A673 (cell line): ENCODE data around the gene MEGF11. TPM values are rescaled to one million over a fixed set of nuclear protein-coding genes. Genes with fewer than 3 reads are reported as not detected.

Experiments
- BruUV-seq: library from RNA; stranded (reverse); fragments of 400-500 nt; replicated peaks from 2 replicates; lab custom pipeline; 2021; lab: Mats Ljungman, UMichigan
- CTCF ChIA-PET: fragments of 300-600 bp; sonication (Branson Sonifier 250); formaldehyde crosslinking; loops from one replicate; lab custom pipeline; 2022; ENCODE audit warnings: antibody characterized with exemption; lab: Charles Lee
- POLR2A ChIA-PET: fragments of 300-600 bp; sonication (Branson Sonifier 250); formaldehyde crosslinking; loops from one replicate; lab custom pipeline; 2022; ENCODE audit warnings: antibody characterized with exemption; ENCODE audit not compliant: low non-redundant PET; lab: Charles Lee
- DNase-seq: peaks from one replicate; pipeline ENCODE4 v3.0.0-alpha.2; 2015; ENCODE audit warnings: low spot score
- H3K27ac ChIP-seq: fragments of 200-600 bp; sonication (generic); 2 replicates; pipeline ENCODE4 v1.5.1; 2016; ENCODE audit warnings: mixed run types, low read depth, mild to moderate bottlenecking, mixed read lengths, antibody characterized with exemption, low read length; ENCODE audit not compliant: poor library complexity, severe bottlenecking
- H3K27me3 ChIP-seq: fragments of 200-600 bp; sonication (generic); replicated peaks from 2 replicates; pipeline ENCODE4 v1.6.1; 2017; ENCODE audit warnings: mixed run types, low read depth, mild to moderate bottlenecking, mixed read lengths, antibody characterized with exemption, low read length; ENCODE audit not compliant: insufficient read depth, poor library complexity
- H3K36me3 ChIP-seq: fragments of 200-600 bp; sonication (generic); 2 replicates; pipeline ENCODE4 v1.6.1; 2016; ENCODE audit warnings: mixed run types, mild to moderate bottlenecking, mixed read lengths, antibody characterized with exemption, low read length; ENCODE audit not compliant: insufficient read depth, poor library complexity, severe bottlenecking
- H3K4me1 ChIP-seq: fragments of 200-600 bp; sonication (generic); 2 replicates; pipeline ENCODE4 v1.6.1; 2017; ENCODE audit warnings: mixed run types, mild to moderate bottlenecking, mixed read lengths, antibody characterized with exemption, low read length; ENCODE audit not compliant: insufficient read depth, poor library complexity, severe bottlenecking
- H3K4me3 ChIP-seq: fragments of 200-600 bp; sonication (generic); 2 replicates; pipeline ENCODE4 v1.5.1; 2016; ENCODE audit warnings: low read depth, mixed run types, mild to moderate bottlenecking, mixed read lengths, low read length; ENCODE audit not compliant: poor library complexity, severe bottlenecking
- H3K9me3 ChIP-seq: fragments of 200-600 bp; sonication (generic); 2 replicates; pipeline ENCODE4 v1.6.1; 2016; ENCODE audit warnings: mixed run types, low read depth, mild to moderate bottlenecking, mixed read lengths, antibody characterized with exemption, low read length; ENCODE audit not compliant: poor library complexity, severe bottlenecking
- EZH2 ChIP-seq: fragments of 200-600 bp; sonication (generic); IDR thresholded peaks from 2 replicates; pipeline ENCODE4 v1.6.1; 2017; ENCODE audit warnings: borderline replicate concordance, low read depth, mild to moderate bottlenecking, mixed read lengths, antibody characterized with exemption, low read length; ENCODE audit not compliant: poor library complexity, severe bottlenecking
- intact Hi-C: fragments of 100-400 bp; cut with micrococcal nuclease; formaldehyde crosslinking; loops from one replicate; pipeline ENCODE4 v1.10.0; 2022; ENCODE audit not compliant: unreplicated experiment
- total RNA-seq: library from RNA; stranded (reverse); gene quantifications from 2 replicates; pipeline ENCODE4 v1.2.3, GENCODE V29; 2021
- TF ChIP-seq, protein P1 (sequence below): fragments of 300-800, 200-600 bp; sonication (generic); conservative IDR thresholded peaks from 2 replicates; pipeline ENCODE4 v1.5.1; 2017; ENCODE audit warnings: low read depth, mild to moderate bottlenecking, antibody characterized with exemption, low read length, moderate library complexity, mixed read lengths

The MEGF11 gene
- total RNA-seq, 1 experiment from 2014 or later = 0.43 TPM

DNA sequence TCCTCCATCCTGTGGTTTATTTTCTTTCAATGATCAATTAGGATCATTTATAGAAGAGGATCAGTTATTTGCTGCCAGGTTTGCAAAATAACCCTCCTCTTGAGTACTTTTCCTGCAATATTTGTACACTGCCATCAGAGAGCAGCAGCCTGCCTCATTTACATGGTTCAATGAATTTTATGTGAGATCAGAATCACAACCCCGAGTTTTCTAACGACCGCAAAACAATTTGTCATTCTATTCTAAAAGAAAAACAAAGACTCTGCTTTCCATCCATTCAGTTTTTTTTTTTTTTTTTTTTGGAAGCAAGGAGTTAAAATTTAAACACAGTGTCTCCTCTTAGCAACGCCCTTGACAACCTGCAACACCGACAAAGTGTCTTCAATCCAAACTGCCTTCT, 237.4 kb downstream of the MEGF11 start:
- intact Hi-C loops = no loop called here
- Histone ChIP-seq H3K9me3 (no peaks in the 10 kb centered on the region), H3K27me3 (no peaks in the 10 kb centered on the region), H3K27ac (no peak overlapping the region), H3K4me1 (peaks cover 11% of the 10 kb centered on the region), H3K36me3 (no peaks in the 10 kb centered on the region), H3K4me3 (no peak overlapping the region)
- TF ChIP-seq EZH2 = no peak
- TF ChIP-seq, protein P1, sequence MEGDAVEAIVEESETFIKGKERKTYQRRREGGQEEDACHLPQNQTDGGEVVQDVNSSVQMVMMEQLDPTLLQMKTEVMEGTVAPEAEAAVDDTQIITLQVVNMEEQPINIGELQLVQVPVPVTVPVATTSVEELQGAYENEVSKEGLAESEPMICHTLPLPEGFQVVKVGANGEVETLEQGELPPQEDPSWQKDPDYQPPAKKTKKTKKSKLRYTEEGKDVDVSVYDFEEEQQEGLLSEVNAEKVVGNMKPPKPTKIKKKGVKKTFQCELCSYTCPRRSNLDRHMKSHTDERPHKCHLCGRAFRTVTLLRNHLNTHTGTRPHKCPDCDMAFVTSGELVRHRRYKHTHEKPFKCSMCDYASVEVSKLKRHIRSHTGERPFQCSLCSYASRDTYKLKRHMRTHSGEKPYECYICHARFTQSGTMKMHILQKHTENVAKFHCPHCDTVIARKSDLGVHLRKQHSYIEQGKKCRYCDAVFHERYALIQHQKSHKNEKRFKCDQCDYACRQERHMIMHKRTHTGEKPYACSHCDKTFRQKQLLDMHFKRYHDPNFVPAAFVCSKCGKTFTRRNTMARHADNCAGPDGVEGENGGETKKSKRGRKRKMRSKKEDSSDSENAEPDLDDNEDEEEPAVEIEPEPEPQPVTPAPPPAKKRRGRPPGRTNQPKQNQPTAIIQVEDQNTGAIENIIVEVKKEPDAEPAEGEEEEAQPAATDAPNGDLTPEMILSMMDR = 0 out of 2 replicates have a peak, but pooled peaks have one; percentile 9
- ChIA-PET CTCF (no interaction called here), POLR2A (no interaction called here)
- no TSS peak for BruUV-seq
- no peak for DNase-seq

DNA sequence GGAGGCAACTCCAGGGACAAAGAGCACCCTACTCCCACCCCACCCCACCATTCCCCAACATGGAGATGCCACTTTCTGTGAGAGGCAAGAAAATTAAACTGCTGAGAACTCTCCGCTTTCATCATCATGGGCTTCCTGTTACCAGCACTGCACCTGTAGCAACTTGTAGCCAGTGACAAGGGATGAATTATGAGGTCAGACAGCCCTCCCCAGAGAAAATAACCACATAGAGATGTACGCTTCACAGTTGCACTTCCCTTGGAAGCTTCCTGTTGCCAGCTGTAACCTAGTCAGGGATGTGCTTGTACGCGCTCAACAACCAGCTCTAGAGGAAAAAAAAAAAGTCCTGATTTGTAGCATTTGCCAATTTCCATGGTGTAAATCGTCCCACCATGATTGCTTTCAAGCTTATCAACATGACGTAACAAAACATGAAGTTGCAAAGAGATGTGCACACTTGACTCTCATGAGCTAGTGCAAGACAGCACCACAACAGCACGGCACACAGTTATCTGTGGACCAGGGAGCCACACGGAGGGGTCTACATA, 238.8 kb downstream of the MEGF11 start:
- ChIA-PET POLR2A (interaction anchor here (0.6 kb wide), 1 partner anchor 17 kb away, joined by 4 read pairs; no protein-coding TSS in a partner anchor), CTCF (no interaction called here)
- Histone ChIP-seq H3K36me3 (no peaks in the 10 kb centered on the region), H3K27me3 (no peaks in the 10 kb centered on the region), H3K27ac (no peak overlapping the region), H3K9me3 (no peaks in the 10 kb centered on the region), H3K4me1 (peaks cover 11% of the 10 kb centered on the region), H3K4me3 (no peak overlapping the region)
- no peak for DNase-seq
- TF ChIP-seq EZH2 = no peak
- no TSS peak for BruUV-seq
- intact Hi-C loops = no loop called here

DNA sequence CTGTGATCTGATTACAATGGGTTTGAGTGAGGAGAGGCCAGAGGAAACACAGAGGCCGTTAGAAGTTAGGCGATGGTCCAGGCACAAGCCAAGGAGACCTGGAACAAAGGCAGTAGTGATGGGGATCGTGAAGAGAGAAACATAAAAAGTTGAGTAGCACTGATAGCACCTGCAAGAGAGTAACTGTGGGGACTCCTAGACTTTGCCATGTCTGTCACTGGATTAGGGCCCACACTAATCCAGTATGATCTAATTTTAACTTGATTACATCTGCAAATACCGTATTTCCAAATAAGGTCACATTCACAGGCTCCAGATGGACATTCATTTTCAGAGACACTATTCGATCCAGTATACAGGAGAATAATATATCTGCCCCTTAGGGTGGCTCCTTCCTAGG, 239.5 kb downstream of the MEGF11 start:
- no peak for DNase-seq
- Histone ChIP-seq H3K4me3 (no peak overlapping the region), H3K4me1 (peaks cover 5% of the 10 kb centered on the region), H3K9me3 (no peaks in the 10 kb centered on the region), H3K36me3 (no peaks in the 10 kb centered on the region), H3K27ac (no peak overlapping the region), H3K27me3 (no peaks in the 10 kb centered on the region)
- TF ChIP-seq, protein P1 = no peak
- TF ChIP-seq EZH2 = no peak
- ChIA-PET POLR2A (no interaction called here), CTCF (no interaction called here)
- intact Hi-C loops = no loop called here
- no TSS peak for BruUV-seq
